Prostate gland (tissue), 2 donors: ENCODE data around the gene CCDC88B.

ENCODE experiments used
- CTCF ChIP-seq, 4 experiments: fragments of 200-600 bp in 2 of 4; fragments of 450-650 bp in 2 of 4; sonication (generic) in 2 of 4; IDR thresholded peaks; 1 replicate in 3 of 4; 2 replicates in 1 of 4; pipeline ENCODE4 v1.5.1; 2016 to 2019; ENCODE audit warnings: antibody characterized with exemption in 4 of 4, mild to moderate bottlenecking in 2 of 4, moderate library complexity in 2 of 4
- POLR2A ChIP-seq: fragments of 450-650 bp; IDR thresholded peaks from one replicate; pipeline ENCODE4 v1.6.1; 2016; ENCODE audit warnings: antibody characterized with exemption, mild to moderate bottlenecking
- POLR2AphosphoS5 ChIP-seq: sonication (generic); formaldehyde crosslinking; IDR thresholded peaks from one replicate; pipeline ENCODE4 v1.6.1; 2017; ENCODE audit warnings: antibody characterized with exemption

- TF ChIP-seq CTCF (IDR thresholded peaks at IDR 0.05), result no peak
- TF ChIP-seq POLR2A, result no peak
- no peak for TF ChIP-seq POLR2AphosphoS5
These were observed 26.4 kb upstream of the CCDC88B start for GRCh38 chr11:64313491-64314145.
